Measurements from ENCODE around the gene KCTD2. TPM values are rescaled to one million over a fixed set of nuclear protein-coding genes. Genes with fewer than 3 reads are reported as not detected.

Gene KCTD2
- total and polyA plus RNA-seq, 2 of the 13 experiments (the other 11 are each of a cell fraction or from before 2014, with no cell fraction given) = 28.3 to 32.6 TPM

DNA sequence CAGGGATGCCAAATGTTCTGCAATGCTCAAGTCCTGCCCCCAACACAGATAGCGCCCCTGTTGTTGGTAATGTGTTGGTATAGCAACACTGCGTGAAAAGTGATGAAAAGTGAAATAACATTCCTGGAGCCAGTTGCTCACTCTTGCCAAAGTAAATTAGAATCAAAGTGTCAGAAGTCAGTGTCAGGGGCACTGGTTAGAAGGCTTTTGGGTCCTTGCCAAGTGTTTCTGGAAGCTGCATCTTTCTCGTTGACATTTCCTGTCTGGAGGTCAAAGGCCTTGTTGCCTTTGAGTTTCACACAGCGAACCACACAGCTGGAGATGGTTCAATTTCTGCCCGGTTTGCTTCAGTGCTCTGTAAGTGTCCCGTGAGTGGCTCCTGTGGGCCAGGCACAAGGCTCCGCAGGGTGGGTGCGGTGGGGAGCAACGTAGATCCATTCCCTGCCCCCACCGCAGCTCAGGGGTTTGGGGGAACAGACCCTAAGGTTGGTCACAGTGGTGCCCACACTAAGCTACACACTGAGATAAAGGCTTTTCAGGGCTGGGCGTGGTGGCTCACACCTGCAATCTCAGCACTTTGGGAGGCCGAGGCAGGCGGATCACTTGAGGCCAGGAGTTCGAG, 37.1 kb downstream of the KCTD2 start (continued):
- TF ChIP-seq ZNF260 (CRISPR knock-in tag; IDR thresholded peaks at IDR 0.05; ENCODE audit: borderline replicate concordance, low read depth) (no peak), MED13 (CRISPR knock-in tag; IDR thresholded peaks at IDR 0.05) (no peak; the same call in 1 of the 2 replicates), CAMTA2 (CRISPR knock-in tag; IDR thresholded peaks at IDR 0.05; ENCODE audit: borderline replicate concordance) (no peak), ZNF670 (CRISPR knock-in tag; IDR thresholded peaks at IDR 0.05; ENCODE audit: borderline replicate concordance) (0 out of 2 replicates have a peak, but pooled peaks have one; percentile 31), ZSCAN31 (CRISPR knock-in tag; IDR thresholded peaks at IDR 0.05; ENCODE audit: low read depth) (no peak), NR2F2 (IDR thresholded peaks at IDR 0.05; ENCODE audit: borderline replicate concordance, low read depth) (peak; percentile 99), SPEN (CRISPR knock-in tag; IDR thresholded peaks at IDR 0.05; ENCODE audit: low read depth) (peak; percentile 76; the same call in 1 of the 2 replicates), NR3C1 (CRISPR knock-in tag; IDR thresholded peaks at IDR 0.05) (no peak), RBM22 (optimal IDR thresholded peaks at IDR 0.05; ENCODE audit: low read length) (no peak), ARNTL (CRISPR knock-in tag; IDR thresholded peaks at IDR 0.05) (peak; percentile 39; the same call in 1 of the 2 replicates), NCOR1 (IDR thresholded peaks at IDR 0.05; ENCODE audit: borderline replicate concordance, low read length) (peak; percentile 90; the same call in 1 of the 2 replicates), TCF7 (IDR thresholded peaks at IDR 0.05; ENCODE audit: low read depth) (peak; percentile 75), SRSF9 (IDR thresholded peaks at IDR 0.05; ENCODE audit: borderline replicate concordance, insufficient read depth, low read depth, low read length, poor library complexity, severe bottlenecking) (no peak), KDM3A (CRISPR knock-in tag; IDR thresholded peaks at IDR 0.05; ENCODE audit: low read depth) (peak; percentile 59; the same call in 1 of the 2 replicates), MAF1 (CRISPR knock-in tag; IDR thresholded peaks at IDR 0.05; ENCODE audit: borderline replicate concordance) (no peak), RFX3 (CRISPR knock-in tag; IDR thresholded peaks at IDR 0.05) (peak; percentile 48; the same call in 1 of the 2 replicates), SNAPC2 (CRISPR knock-in tag; IDR thresholded peaks at IDR 0.05) (0 out of 2 replicates have a peak, but pooled peaks have one; percentile 24), ZNF567 (CRISPR knock-in tag; IDR thresholded peaks at IDR 0.05; ENCODE audit: borderline replicate concordance) (peak; percentile 68; the same call in 1 of the 2 replicates)
- TF ChIP-seq, protein P1, sequence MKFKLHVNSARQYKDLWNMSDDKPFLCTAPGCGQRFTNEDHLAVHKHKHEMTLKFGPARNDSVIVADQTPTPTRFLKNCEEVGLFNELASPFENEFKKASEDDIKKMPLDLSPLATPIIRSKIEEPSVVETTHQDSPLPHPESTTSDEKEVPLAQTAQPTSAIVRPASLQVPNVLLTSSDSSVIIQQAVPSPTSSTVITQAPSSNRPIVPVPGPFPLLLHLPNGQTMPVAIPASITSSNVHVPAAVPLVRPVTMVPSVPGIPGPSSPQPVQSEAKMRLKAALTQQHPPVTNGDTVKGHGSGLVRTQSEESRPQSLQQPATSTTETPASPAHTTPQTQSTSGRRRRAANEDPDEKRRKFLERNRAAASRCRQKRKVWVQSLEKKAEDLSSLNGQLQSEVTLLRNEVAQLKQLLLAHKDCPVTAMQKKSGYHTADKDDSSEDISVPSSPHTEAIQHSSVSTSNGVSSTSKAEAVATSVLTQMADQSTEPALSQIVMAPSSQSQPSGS (CRISPR knock-in tag; IDR thresholded peaks at IDR 0.05) = peak; percentile 68; the same call in 1 of the 2 replicates
- TF ChIP-seq, protein P2, sequence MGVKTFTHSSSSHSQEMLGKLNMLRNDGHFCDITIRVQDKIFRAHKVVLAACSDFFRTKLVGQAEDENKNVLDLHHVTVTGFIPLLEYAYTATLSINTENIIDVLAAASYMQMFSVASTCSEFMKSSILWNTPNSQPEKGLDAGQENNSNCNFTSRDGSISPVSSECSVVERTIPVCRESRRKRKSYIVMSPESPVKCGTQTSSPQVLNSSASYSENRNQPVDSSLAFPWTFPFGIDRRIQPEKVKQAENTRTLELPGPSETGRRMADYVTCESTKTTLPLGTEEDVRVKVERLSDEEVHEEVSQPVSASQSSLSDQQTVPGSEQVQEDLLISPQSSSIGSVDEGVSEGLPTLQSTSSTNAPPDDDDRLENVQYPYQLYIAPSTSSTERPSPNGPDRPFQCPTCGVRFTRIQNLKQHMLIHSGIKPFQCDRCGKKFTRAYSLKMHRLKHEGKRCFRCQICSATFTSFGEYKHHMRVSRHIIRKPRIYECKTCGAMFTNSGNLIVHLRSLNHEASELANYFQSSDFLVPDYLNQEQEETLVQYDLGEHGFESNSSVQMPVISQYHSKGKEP (CRISPR knock-in tag; IDR thresholded peaks at IDR 0.05) = no peak
- TF ChIP-seq, protein P3, sequence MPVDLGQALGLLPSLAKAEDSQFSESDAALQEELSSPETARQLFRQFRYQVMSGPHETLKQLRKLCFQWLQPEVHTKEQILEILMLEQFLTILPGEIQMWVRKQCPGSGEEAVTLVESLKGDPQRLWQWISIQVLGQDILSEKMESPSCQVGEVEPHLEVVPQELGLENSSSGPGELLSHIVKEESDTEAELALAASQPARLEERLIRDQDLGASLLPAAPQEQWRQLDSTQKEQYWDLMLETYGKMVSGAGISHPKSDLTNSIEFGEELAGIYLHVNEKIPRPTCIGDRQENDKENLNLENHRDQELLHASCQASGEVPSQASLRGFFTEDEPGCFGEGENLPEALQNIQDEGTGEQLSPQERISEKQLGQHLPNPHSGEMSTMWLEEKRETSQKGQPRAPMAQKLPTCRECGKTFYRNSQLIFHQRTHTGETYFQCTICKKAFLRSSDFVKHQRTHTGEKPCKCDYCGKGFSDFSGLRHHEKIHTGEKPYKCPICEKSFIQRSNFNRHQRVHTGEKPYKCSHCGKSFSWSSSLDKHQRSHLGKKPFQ (CRISPR knock-in tag; IDR thresholded peaks at IDR 0.05; ENCODE audit: insufficient replicate concordance) = peak; percentile 47
- TF ChIP-seq, protein P4, sequence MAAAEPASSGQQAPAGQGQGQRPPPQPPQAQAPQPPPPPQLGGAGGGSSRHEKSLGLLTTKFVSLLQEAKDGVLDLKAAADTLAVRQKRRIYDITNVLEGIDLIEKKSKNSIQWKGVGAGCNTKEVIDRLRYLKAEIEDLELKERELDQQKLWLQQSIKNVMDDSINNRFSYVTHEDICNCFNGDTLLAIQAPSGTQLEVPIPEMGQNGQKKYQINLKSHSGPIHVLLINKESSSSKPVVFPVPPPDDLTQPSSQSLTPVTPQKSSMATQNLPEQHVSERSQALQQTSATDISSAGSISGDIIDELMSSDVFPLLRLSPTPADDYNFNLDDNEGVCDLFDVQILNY (CRISPR knock-in tag; conservative IDR thresholded peaks at IDR 0.05) = no peak
- TF ChIP-seq, protein P5, sequence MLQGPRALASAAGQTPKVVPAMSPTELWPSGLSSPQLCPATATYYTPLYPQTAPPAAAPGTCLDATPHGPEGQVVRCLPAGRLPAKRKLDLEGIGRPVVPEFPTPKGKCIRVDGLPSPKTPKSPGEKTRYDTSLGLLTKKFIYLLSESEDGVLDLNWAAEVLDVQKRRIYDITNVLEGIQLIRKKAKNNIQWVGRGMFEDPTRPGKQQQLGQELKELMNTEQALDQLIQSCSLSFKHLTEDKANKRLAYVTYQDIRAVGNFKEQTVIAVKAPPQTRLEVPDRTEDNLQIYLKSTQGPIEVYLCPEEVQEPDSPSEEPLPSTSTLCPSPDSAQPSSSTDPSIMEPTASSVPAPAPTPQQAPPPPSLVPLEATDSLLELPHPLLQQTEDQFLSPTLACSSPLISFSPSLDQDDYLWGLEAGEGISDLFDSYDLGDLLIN (CRISPR knock-in tag; IDR thresholded peaks at IDR 0.05; ENCODE audit: borderline replicate concordance) = no peak

Measured in HepG2 (cell line).